Upper lobe of left lung (tissue), 6 donors: ENCODE data around the gene SERINC5. TPM values are rescaled to one million over a fixed set of nuclear protein-coding genes. Genes with fewer than 3 reads are reported as not detected.
"Not testable (repeated sequence)": the region's sequence is repeated elsewhere in the genome, so short reads cannot be mapped to it uniquely, and the experiment has no call there.

Source experiments
- ATAC-seq, 2 donors: fragments of 200-7000 bp; cut with Tn5 transposase; one replicate each; pipeline ENCODE4 v1.9.1; 2022; ENCODE audit warnings: mild to moderate bottlenecking in 2 of 2, moderate library complexity in 2 of 2; ENCODE audit not compliant: low FRiP score in 2 of 2
- DNase-seq, 2 donors: peaks; one replicate each; pipeline ENCODE4 v3.0.0-alpha.2; 2019 to 2020
- H3K27ac ChIP-seq, 4 donors: fragments of 200-600 bp; sonication (generic); one replicate each; pipeline ENCODE4 v1.5.1; 2016 to 2019
- H3K27me3 ChIP-seq, 4 donors: fragments of 200-600 bp; sonication (generic); one replicate each; pipeline ENCODE4 v1.5.1; 2017 to 2019
- H3K36me3 ChIP-seq, 4 donors: fragments of 200-600 bp; sonication (generic); one replicate each; pipeline ENCODE4 v1.5.1; 2016 to 2019
- H3K4me1 ChIP-seq, 4 donors: fragments of 200-600 bp; sonication (generic); one replicate each; pipeline ENCODE4 v1.5.1; 2018 to 2019
- H3K4me3 ChIP-seq, 4 donors: fragments of 200-600 bp; sonication (generic); one replicate each; pipeline ENCODE4 v1.5.1; 2017 to 2019; ENCODE audit warnings: mild to moderate bottlenecking in 2 of 4, moderate library complexity in 1 of 4
- H3K9me3 ChIP-seq, 4 donors: fragments of 200-600 bp; sonication (generic); one replicate each; pipeline ENCODE4 v1.5.1; 2018 to 2019
- CTCF ChIP-seq, 6 experiments: fragments of 450-650 bp in 4 of 6; fragments of 200-600 bp in 2 of 6; sonication (generic) in 2 of 6; IDR thresholded peaks; one replicate each; pipeline ENCODE4 v1.5.1; 2016 to 2019; ENCODE audit warnings: antibody characterized with exemption in 6 of 6
- EP300 ChIP-seq, 4 donors: sonication (generic); formaldehyde crosslinking; IDR thresholded peaks; one replicate each; pipeline ENCODE4 v1.5.1; 2017; ENCODE audit warnings: antibody characterized with exemption in 4 of 4, control low read depth in 2 of 4
- POLR2A ChIP-seq, 4 donors: fragments of 450-650 bp; IDR thresholded peaks; one replicate each; pipeline ENCODE4 v1.5.1; 2016 to 2017; ENCODE audit warnings: antibody characterized with exemption in 4 of 4, mild to moderate bottlenecking in 2 of 4
- POLR2AphosphoS5 ChIP-seq, 2 donors: sonication (generic); formaldehyde crosslinking; IDR thresholded peaks; one replicate each; pipeline ENCODE4 v1.5.1; 2017; ENCODE audit warnings: antibody characterized with exemption in 2 of 2
- WGBS, 2 donors: methylation state at CpG; one replicate each; pipeline ENCODE4 v1.1.5; 2017 to 2018; 5-methylcytosine and 5-hydroxymethylcytosine counted together
- total RNA-seq, 6 donors: library from RNA; depleted of rRNA in 4 of 6; stranded (reverse); fragments of >200 nt in 4 of 6; gene quantifications; one replicate each; pipeline versions ENCODE4 v1.1.0 to v1.2.1, GENCODE V29; 2016 to 2021
- donor health status: DM: no; HTN: no; CAD: no; lungs with moderate emphysema.
- donor health status: DM: no; HTN: yes; CAD: no; lungs with severe emphysema.

The SERINC5 gene
- total RNA-seq, 6 donors from 2014 or later: 27.3 to 62.4 (median 41.3) TPM

- DNase-seq (no peak), ATAC-seq (no peak)
- Histone ChIP-seq H3K4me3 (no peak overlapping the region), H3K9me3 (no peaks in the 10 kb centered on the region), H3K36me3 (no peaks in the 10 kb centered on the region), H3K27ac (no peak overlapping the region), H3K27me3 (no peaks in the 10 kb centered on the region), H3K4me1 (no peaks in the 10 kb centered on the region)
- WGBS, 2 donors: 78 to 84% methylated on average over 2 of the region's 2 CpGs
- TF ChIP-seq CTCF (IDR thresholded peaks at IDR 0.05): peak in 3 of 6 experiments; percentile 17 to 30 (median 20)
- no peak for TF ChIP-seq POLR2A (IDR thresholded peaks at IDR 0.05)
- no peak for TF ChIP-seq POLR2AphosphoS5 (IDR thresholded peaks at IDR 0.05)
- TF ChIP-seq EP300 (IDR thresholded peaks at IDR 0.05): no peak
Observed at GRCh38 chr5:80275347-80275746, 19.5 kb upstream of the SERINC5 start.

GRCh38 chr5:80270543-80270942, 14.7 kb upstream of the SERINC5 start:
- DNase-seq, H3K27me3 ChIP-seq, H3K36me3 ChIP-seq, H3K27ac ChIP-seq, H3K4me3 ChIP-seq, ATAC-seq, H3K4me1 ChIP-seq, H3K9me3 ChIP-seq: not testable (repeated sequence)
- 93 to 96% methylated on average over 2 of the region's 2 CpGs for WGBS, 2 donors

- TF ChIP-seq CTCF (IDR thresholded peaks at IDR 0.05) (no peak), POLR2AphosphoS5 (IDR thresholded peaks at IDR 0.05) (no peak), EP300 (IDR thresholded peaks at IDR 0.05) (no peak), POLR2A (IDR thresholded peaks at IDR 0.05) (no peak)
- no peaks in the 10 kb centered on the region for H3K9me3 ChIP-seq
- no peaks in the 10 kb centered on the region for H3K36me3 ChIP-seq
- no peak overlapping the region for H3K4me3 ChIP-seq
- H3K27me3 ChIP-seq: no peaks in the 10 kb centered on the region
- no peak overlapping the region for H3K27ac ChIP-seq
- DNase-seq (no peak), ATAC-seq (no peak)
- peaks cover 0 to 7% (median 0%) of the 10 kb centered on the region in 4 donors for H3K4me1 ChIP-seq
- WGBS, 2 donors: 80 to 82% methylated on average over 8 of the region's 8 CpGs
Observed at GRCh38 chr5:80269991-80270438, 14.2 kb upstream of the SERINC5 start.

GRCh38 chr5:80268916-80269315, 13.1 kb upstream of the SERINC5 start:
- DNase-seq: no peak
- 35 to 54% methylated on average over 5 of the region's 5 CpGs for WGBS, 2 donors
- H3K9me3 ChIP-seq: no peaks in the 10 kb centered on the region
- H3K27ac ChIP-seq: no peak overlapping the region
- H3K27me3 ChIP-seq: no peaks in the 10 kb centered on the region
- no peaks in the 10 kb centered on the region for H3K36me3 ChIP-seq
- H3K4me1 ChIP-seq: peaks cover 0 to 7% (median 0%) of the 10 kb centered on the region in 4 donors
- no peak overlapping the region for H3K4me3 ChIP-seq
- TF ChIP-seq POLR2AphosphoS5 (IDR thresholded peaks at IDR 0.05) (no peak), CTCF (IDR thresholded peaks at IDR 0.05) (no peak), POLR2A (IDR thresholded peaks at IDR 0.05) (no peak), EP300 (IDR thresholded peaks at IDR 0.05) (no peak)
- ATAC-seq: no peak

- H3K36me3 ChIP-seq: no peaks in the 10 kb centered on the region
- no peaks in the 10 kb centered on the region for H3K27me3 ChIP-seq
- H3K4me1 ChIP-seq: peaks cover 0 to 7% (median 0%) of the 10 kb centered on the region in 4 donors
- H3K9me3 ChIP-seq: no peaks in the 10 kb centered on the region
- WGBS, 2 donors: 64 to 69% methylated on average over 2 of the region's 2 CpGs
- DNase-seq (no peak), ATAC-seq (no peak)
- no peak for TF ChIP-seq POLR2AphosphoS5 (IDR thresholded peaks at IDR 0.05)
- no peak for TF ChIP-seq POLR2A (IDR thresholded peaks at IDR 0.05)
- no peak for TF ChIP-seq EP300 (IDR thresholded peaks at IDR 0.05)
- TF ChIP-seq CTCF (IDR thresholded peaks at IDR 0.05): no peak
- no peak overlapping the region for H3K27ac ChIP-seq
- no peak overlapping the region for H3K4me3 ChIP-seq
Observed at GRCh38 chr5:80266566-80266965, 10.7 kb upstream of the SERINC5 start.
